ENCODE results near the gene ZNRF3. TPM values are rescaled to one million over a fixed set of nuclear protein-coding genes. Genes with fewer than 3 reads are reported as not detected.

Gene ZNRF3
- total and polyA plus RNA-seq, 2 experiments from 2014 or later: 11.1 to 32.2 TPM

- TF ChIP-seq ZNF462 (CRISPR knock-in tag; IDR thresholded peaks at IDR 0.05): no peak
Measured at GRCh38 chr22:28874061-28874460, 9.3 kb upstream of the ZNRF3 start (continued).

- no peak overlapping the region for H3K27ac Mint-ChIP-seq
- no peak for ATAC-seq
Measured at GRCh38 chr22:28874811-28875320, 8.5 kb upstream of the ZNRF3 start.

More at GRCh38 chr22:28874811-28875320, 8.5 kb upstream of the ZNRF3 start:
- H3K4me1 Mint-ChIP-seq: no peaks in the 10 kb centered on the region
- no peaks in the 10 kb centered on the region for H3K36me3 Mint-ChIP-seq (ENCODE audit: low read depth)
- TF ChIP-seq EZH2phosphoT487 (IDR thresholded peaks at IDR 0.05; ENCODE audit: unreplicated experiment) (no peak), ZNF462 (CRISPR knock-in tag; IDR thresholded peaks at IDR 0.05) (no peak), STAT1 (IDR thresholded peaks at IDR 0.05; ENCODE audit: unreplicated experiment) (no peak), ZNF114 (CRISPR knock-in tag; IDR thresholded peaks at IDR 0.05) (no peak), EZH2 (IDR thresholded peaks at IDR 0.05; ENCODE audit: low read depth, unreplicated experiment) (no peak), ZNF331 (CRISPR knock-in tag; IDR thresholded peaks at IDR 0.05; ENCODE audit: low read depth) (no peak)
- H3K27ac ChIP-seq (ENCODE audit: low read depth): no peak overlapping the region
- no peaks in the 10 kb centered on the region for H3K27me3 ChIP-seq (ENCODE audit: insufficient read depth)
- peaks cover 3% of the 10 kb centered on the region; the same call in 1 of the 2 replicates for H3F3A ChIP-seq (replicated peaks; ENCODE audit: low read depth)
- no peaks in the 10 kb centered on the region for H3K4me1 ChIP-seq (ENCODE audit: insufficient read depth)
- H3K4me3 Mint-ChIP-seq: no peak overlapping the region
- no peaks in the 10 kb centered on the region; the same call in 2 of the 3 replicates for H3K9me3 Mint-ChIP-seq
- no peaks in the 10 kb centered on the region for H3K79me2 ChIP-seq (replicated peaks; ENCODE audit: insufficient read depth)
- no peak overlapping the region for H3K4me2 ChIP-seq
- H3K4me3 ChIP-seq: no peak overlapping the region
- H3K9me2 ChIP-seq (ENCODE audit: insufficient read depth): no peaks in the 10 kb centered on the region
- no peaks in the 10 kb centered on the region for H4K20me1 ChIP-seq (replicated peaks; ENCODE audit: insufficient read depth)
- H3K36me3 ChIP-seq (ENCODE audit: insufficient read depth): no peaks in the 10 kb centered on the region
- no peak for DNase-seq (ENCODE audit: low spot score)
- no peak overlapping the region for H2AFZ ChIP-seq
- peaks cover 7% of the 10 kb centered on the region for H3K27me3 Mint-ChIP-seq (ENCODE audit: insufficient read depth, low read depth, poor library complexity)
